ENCODE results near the gene TCFL5.

- TF ChIP-seq CTCF (IDR thresholded peaks at IDR 0.05) (no peak), POLR2A (IDR thresholded peaks at IDR 0.05) (no peak)
These were observed 62.6 kb downstream of the TCFL5 start for GRCh38 chr20:62799036-62799435.
